Measurements from ENCODE around the gene ZP3.
"Not testable (repeated sequence)": the region's sequence is repeated elsewhere in the genome, so short reads cannot be mapped to it uniquely, and the experiment has no call there.

- not testable (repeated sequence) for TF ChIP-seq CTCF (IDR thresholded peaks at IDR 0.05; ENCODE audit: low read depth, low read length, missing input control); SP1 (IDR thresholded peaks at IDR 0.05); RXRA (IDR thresholded peaks at IDR 0.05); YY1 (IDR thresholded peaks at IDR 0.05); ATF3 (IDR thresholded peaks at IDR 0.05); REST (IDR thresholded peaks at IDR 0.05); EGR1 (IDR thresholded peaks at IDR 0.05; ENCODE audit: low read depth in 2 of 2); MAX (IDR thresholded peaks at IDR 0.05); FOXA1 (IDR thresholded peaks at IDR 0.05); JUND (IDR thresholded peaks at IDR 0.05); ZBTB33 (IDR thresholded peaks at IDR 0.05); RAD21 (IDR thresholded peaks at IDR 0.05)
Measured at GRCh38 chr7:76476280-76476679, 51.5 kb downstream of the ZP3 start.
